Stimulated activated CD8-positive, alpha-beta memory T cell treated with anti-CD3 and anti-CD28 coated beads, Interleukin-7, amount 100 ng/mL, for 4 hours (primary cell): ENCODE results near the gene ECPAS.
"Not testable (repeated sequence)": the region's sequence is repeated elsewhere in the genome, so short reads cannot be mapped to it uniquely, and the experiment has no call there.

ENCODE experiments used
- DNase-seq, 2 donors: peaks; one replicate each; pipeline ENCODE4 v3.0.0-alpha.2; 2020; ENCODE audit warnings: low read depth in 2 of 2

The ECPAS gene

GRCh38 chr9:111412280-111412679, 71.9 kb downstream of the ECPAS start:
- DNase-seq: no peak

GRCh38 chr9:111411266-111411665, 72.9 kb downstream of the ECPAS start:
- no peak for DNase-seq

- no peak for DNase-seq
Observed at GRCh38 chr9:111407813-111408212, 76.4 kb downstream of the ECPAS start.

- no peak for DNase-seq
Observed at GRCh38 chr9:111405701-111406100, 78.5 kb downstream of the ECPAS start.

DNA sequence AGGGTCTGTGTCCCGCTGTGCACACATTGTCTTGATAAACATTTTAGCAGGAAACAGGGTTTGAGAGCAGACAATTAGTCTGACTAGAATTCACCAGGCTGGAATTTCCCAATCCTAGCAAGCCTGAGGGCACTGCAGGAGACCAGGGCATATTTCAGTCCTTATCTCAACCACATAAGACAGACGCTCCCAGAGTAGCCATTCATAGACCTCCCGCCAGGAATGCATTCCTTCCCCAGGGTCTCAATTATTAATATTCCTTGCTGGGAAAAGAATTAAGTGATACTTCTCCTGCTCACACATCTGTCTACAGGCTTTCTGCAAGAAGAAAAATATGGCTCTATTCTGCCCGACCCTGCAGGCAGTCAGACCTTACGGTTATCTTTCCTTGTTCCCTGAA, 82.7 kb downstream of the ECPAS start:
- not testable (repeated sequence) for DNase-seq

DNA sequence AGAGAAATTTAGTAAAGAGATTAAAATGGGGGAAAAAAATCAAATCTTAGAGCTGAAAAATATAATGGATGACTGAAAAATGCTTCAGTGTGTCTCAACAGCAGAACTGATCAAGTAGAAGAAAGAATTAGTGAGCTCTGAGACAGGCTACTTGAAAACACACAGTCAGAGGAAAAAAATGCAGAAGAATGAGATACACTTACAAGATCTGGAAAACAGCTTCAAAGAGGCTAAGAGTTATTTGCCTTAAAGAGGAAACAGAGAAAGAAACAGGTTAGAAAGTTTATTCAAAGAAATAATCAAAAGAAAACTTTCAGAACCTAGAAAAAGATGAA, 83.7 kb downstream of the ECPAS start:
- DNase-seq: no peak

GRCh38 chr9:111399772-111400563, 84.2 kb downstream of the ECPAS start:
- DNase-seq: no peak

GRCh38 chr9:111399211-111399739, 84.9 kb downstream of the ECPAS start:
- no peak for DNase-seq

GRCh38 chr9:111393971-111394370, 90.2 kb downstream of the ECPAS start:
- DNase-seq: no peak

- DNase-seq: no peak
Observed at GRCh38 chr9:111389406-111389805, 94.8 kb downstream of the ECPAS start.

GRCh38 chr9:111386386-111386785, 97.8 kb downstream of the ECPAS start:
- DNase-seq: no peak

DNA sequence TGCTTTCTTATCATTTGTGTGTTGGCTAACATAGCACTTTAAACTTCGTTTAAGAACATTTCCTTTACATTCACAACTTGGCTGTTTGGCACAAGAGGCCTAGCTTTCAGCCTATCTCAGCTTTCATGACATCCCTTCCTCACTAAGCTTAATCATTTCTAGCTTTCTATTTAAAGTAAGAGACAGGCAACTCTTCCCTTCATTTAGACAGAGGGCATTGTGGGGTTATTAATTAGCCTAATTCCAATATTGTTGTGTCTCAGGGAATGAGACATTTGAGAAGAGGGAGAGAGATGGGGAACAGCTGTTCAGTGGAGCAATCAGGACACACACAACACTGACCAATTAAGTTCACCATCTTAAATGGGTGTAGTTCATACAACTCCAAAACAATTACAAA, 103.2 kb downstream of the ECPAS start:
- no peak for DNase-seq

GRCh38 chr9:111375817-111376564, 108.2 kb downstream of the ECPAS start:
- DNase-seq: no peak

GRCh38 chr9:111375062-111375461, 109.1 kb downstream of the ECPAS start:
- DNase-seq: no peak

DNA sequence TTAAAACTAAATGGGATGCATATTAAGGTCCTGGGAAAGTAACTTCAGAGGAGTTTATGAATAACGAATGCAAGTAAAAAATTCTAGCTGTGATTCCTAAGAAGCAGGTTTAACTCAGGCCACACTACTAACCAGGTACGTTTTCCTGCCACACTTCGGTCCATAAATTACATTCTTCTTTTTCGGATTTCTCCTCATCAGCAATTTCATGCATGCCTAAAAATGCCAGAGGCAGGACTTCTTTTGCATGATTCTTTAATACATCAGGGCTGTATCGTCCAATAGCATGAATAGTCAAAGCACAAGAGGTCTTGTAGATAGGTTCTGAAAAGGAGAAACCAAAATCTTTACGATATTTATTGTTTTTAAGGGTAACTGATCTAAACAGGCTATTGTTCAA, 111.9 kb downstream of the ECPAS start:
- DNase-seq: no peak

DNA sequence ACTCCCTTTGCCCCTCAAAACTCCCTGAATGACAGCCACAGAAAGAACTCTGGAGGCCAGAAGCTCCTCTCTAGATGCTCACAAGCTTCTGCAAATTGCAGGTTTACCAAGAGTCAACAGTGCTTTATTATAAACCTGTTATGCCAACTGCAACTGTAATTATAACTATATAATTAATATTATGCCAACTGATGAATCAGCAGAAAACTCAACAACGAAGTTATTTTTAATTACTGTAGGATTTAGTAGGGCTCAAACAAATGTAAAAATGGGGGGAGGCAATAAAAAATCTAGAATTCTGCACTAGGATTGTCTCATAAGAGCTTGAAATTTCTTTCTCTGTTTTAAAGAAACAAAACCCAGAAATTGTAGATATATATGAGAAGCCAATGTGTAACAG, 117.2 kb downstream of the ECPAS start:
- DNase-seq: no peak

GRCh38 chr9:111362526-111362925, 121.7 kb downstream of the ECPAS start:
- DNase-seq: no peak

DNA sequence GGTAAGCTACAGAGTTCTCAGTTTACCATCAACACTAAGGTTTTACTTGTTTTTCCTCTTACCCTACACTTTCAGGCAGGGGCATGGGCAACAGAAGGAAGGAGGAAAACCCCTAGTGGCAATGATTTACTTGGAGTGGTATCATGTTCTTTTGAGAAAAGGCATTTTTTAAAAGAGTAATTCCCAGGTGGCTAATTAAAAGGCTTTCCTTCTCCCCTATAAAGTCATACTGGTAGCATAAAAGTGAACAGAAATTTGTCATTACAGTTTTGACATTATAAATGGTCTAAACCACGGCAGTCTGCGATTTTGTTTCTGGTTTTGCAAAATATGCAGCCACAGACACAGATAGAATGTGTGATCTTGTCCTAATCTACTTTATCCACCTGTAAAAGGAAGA, 123.3 kb downstream of the ECPAS start:
- no peak for DNase-seq

- DNase-seq: no peak
Observed at GRCh38 chr9:111356481-111357244, 127.5 kb downstream of the ECPAS start.

DNA sequence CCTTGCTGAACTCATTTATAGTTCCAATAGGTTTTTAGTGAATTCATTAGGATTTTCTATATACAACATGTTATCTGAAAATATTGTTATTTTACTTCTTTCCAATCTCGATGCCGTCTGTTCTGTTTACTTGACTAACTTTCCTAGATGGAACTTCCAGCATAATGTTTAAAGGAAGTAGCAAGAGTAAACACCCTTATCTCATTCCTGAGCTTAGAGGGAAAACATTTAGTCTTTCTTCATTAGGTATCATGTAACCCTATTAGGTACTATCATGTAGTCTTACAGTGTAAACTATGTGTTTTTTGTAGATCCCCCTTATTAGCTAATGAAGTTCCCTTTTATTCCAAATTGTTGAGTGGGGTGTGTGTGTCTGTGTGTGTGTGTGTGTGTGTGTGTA, 131.6 kb downstream of the ECPAS start:
- no peak for DNase-seq

- DNase-seq: no peak
Observed at GRCh38 chr9:111350556-111350955, 133.6 kb downstream of the ECPAS start.

GRCh38 chr9:111349766-111350165, 134.4 kb downstream of the ECPAS start:
- no peak for DNase-seq
